Measurements from ENCODE around the gene FAM234A.

DNA sequence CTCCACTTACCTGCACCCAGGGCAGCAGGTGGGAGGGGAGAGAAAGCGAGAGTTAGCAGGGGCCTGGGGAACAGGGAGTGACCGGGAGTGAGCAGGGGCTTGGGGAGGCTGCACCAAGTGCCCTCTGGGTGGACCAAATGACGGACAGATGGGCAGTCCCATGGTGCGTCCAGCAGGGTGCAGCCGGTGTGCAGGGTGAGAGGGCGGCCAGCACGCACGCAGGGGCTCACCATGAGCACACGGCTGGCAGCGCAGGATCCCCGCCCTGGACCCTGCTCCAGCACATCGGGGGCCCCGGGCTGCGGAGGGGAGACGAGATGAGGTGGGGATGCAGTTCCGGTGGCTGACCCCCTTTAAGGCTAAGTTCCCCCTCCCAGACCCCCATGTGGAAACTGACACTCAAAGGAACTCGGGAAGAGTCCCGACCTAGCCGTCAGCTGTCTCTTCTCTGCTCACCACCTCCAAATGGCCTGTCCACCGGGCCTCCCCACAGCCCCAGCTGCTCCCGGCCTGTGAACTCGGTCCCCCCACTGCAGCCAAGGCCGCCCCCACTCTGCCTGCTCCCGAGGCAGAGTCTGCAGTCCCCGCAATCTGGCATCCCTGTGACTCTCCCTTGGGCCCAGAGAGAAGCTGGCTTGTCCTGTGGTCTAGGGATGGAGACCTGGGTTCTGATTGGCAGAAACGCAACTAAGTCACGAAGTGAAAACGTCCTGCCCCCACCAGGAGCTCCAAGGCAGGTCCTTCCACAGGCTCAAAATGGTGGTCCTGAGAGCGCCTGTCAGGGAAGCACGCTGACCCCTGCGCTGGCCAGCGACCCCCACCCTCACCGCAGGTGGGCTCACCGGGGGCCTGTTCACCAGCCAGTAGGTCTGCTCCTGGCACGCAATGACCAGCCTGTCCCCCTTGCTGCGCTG is 38.3 kb downstream of the FAM234A start:
- TF ChIP-seq YY1 (IDR thresholded peaks at IDR 0.05) (no peak), CTCF (IDR thresholded peaks at IDR 0.05; ENCODE audit: low read depth, low read length, missing input control) (no peak), ATF3 (IDR thresholded peaks at IDR 0.05) (no peak)

Data from liver (tissue), 3 donors.